ENCODE measurements around the gene IPO8.

- TF ChIP-seq CTCF (conservative IDR thresholded peaks at IDR 0.05): no peak
- no peak for TF ChIP-seq EZH2 (IDR thresholded peaks at IDR 0.05; ENCODE audit: low read depth)
Observed at GRCh38 chr12:30582943-30583342, 112.7 kb downstream of the IPO8 start.
